EL (cell line): ENCODE measurements around the gene SPDEF.

Experiments
- DNase-seq: peaks from one replicate; pipeline ENCODE4 v3.0.0-alpha.2; 2016

SPDEF gene

GRCh38 chr6:34543421-34543820 is 12.7 kb downstream of the SPDEF start:
- DNase-seq, result peak; percentile 88

GRCh38 chr6:34540841-34541240 is 15.3 kb downstream of the SPDEF start:
- DNase-seq, result no peak

- no peak for DNase-seq
Measured at GRCh38 chr6:34540222-34540621, 15.9 kb downstream of the SPDEF start.

GRCh38 chr6:34539181-34539580 is 16.9 kb downstream of the SPDEF start:
- DNase-seq, result no peak

GRCh38 chr6:34538581-34538980 is 17.5 kb downstream of the SPDEF start:
- DNase-seq, result no peak

GRCh38 chr6:34537922-34538550 is 18.1 kb downstream of the SPDEF start:
- no peak for DNase-seq

- no peak for DNase-seq
Measured at GRCh38 chr6:34536959-34537848, 18.9 kb downstream of the SPDEF start.

- no peak for DNase-seq
Measured at GRCh38 chr6:34536251-34536958, 19.7 kb downstream of the SPDEF start.

GRCh38 chr6:34535646-34536045 is 20.5 kb downstream of the SPDEF start:
- DNase-seq, result no peak

GRCh38 chr6:34535199-34535598 is 20.9 kb downstream of the SPDEF start:
- DNase-seq, result no peak

- no peak for DNase-seq
Measured at GRCh38 chr6:34534656-34535055, 21.5 kb downstream of the SPDEF start.

GRCh38 chr6:34534146-34534545 is 22.0 kb downstream of the SPDEF start:
- no peak for DNase-seq

- DNase-seq, result no peak
Measured at GRCh38 chr6:34532230-34532629, 23.9 kb downstream of the SPDEF start.

GRCh38 chr6:34531580-34532201 is 24.4 kb downstream of the SPDEF start:
- no peak for DNase-seq

GRCh38 chr6:34530753-34531365 is 25.3 kb downstream of the SPDEF start:
- no peak for DNase-seq

- no peak for DNase-seq
Measured at GRCh38 chr6:34529665-34530327, 26.3 kb downstream of the SPDEF start.

- no peak for DNase-seq
Measured at GRCh38 chr6:34528996-34529664, 27.0 kb downstream of the SPDEF start.

GRCh38 chr6:34527751-34528670 is 28.1 kb downstream of the SPDEF start:
- DNase-seq, result no peak

- peak; percentile 90 for DNase-seq
Measured at GRCh38 chr6:34526992-34527728, 29.0 kb downstream of the SPDEF start.
